Activated gamma-delta T cell treated with anti-CD3 and anti-CD28 coated beads, Interleukin-2, amount 50 U/mL, for 16 hours (primary cell): ENCODE results near the gene EXPH5.
"Not testable (repeated sequence)": the region's sequence is repeated elsewhere in the genome, so short reads cannot be mapped to it uniquely, and the experiment has no call there.

Source experiments
- DNase-seq: peaks from one replicate; pipeline ENCODE4 v3.0.0-alpha.2; 2020; ENCODE audit warnings: low read depth

EXPH5 gene

GRCh38 chr11:108593214-108593922 is at the start of gene EXPH5:
EXPH5 (minus strand) TSS chr11:108593768; CDS start chr11:108593536, 232 bp downstream.
- DNase-seq, result peak; percentile 67

- not testable (repeated sequence) for DNase-seq
These were observed 48.2 kb upstream of the EXPH5 start for GRCh38 chr11:108641752-108642151.

- no peak for DNase-seq
These were observed 45.6 kb upstream of the EXPH5 start for GRCh38 chr11:108639146-108639545.

- DNase-seq, result no peak
These were observed 42.7 kb upstream of the EXPH5 start for GRCh38 chr11:108636222-108636621.

- no peak for DNase-seq
These were observed 41.5 kb upstream of the EXPH5 start for GRCh38 chr11:108635106-108635505.

GRCh38 chr11:108632041-108632704 is 38.6 kb upstream of the EXPH5 start:
- DNase-seq, result no peak

- no peak for DNase-seq
These were observed 35.7 kb upstream of the EXPH5 start for GRCh38 chr11:108629274-108629673.

- DNase-seq, result no peak
These were observed 35.2 kb upstream of the EXPH5 start for GRCh38 chr11:108628812-108629211.

- no peak for DNase-seq
These were observed 34.8 kb upstream of the EXPH5 start for GRCh38 chr11:108628326-108628725.

- no peak for DNase-seq
These were observed 30.8 kb upstream of the EXPH5 start for GRCh38 chr11:108624196-108624925.

- DNase-seq, result no peak
These were observed 28.8 kb upstream of the EXPH5 start for GRCh38 chr11:108622341-108622740.

- no peak for DNase-seq
These were observed 27.6 kb upstream of the EXPH5 start for GRCh38 chr11:108620958-108621772.

GRCh38 chr11:108618529-108618928 is 25.0 kb upstream of the EXPH5 start:
- DNase-seq, result no peak

- DNase-seq, result no peak
These were observed 23.5 kb upstream of the EXPH5 start for GRCh38 chr11:108617055-108617454.

- DNase-seq, result no peak
These were observed 23.0 kb upstream of the EXPH5 start for GRCh38 chr11:108616549-108616948.

- DNase-seq, result no peak
These were observed 20.5 kb upstream of the EXPH5 start for GRCh38 chr11:108614086-108614485.

GRCh38 chr11:108609682-108610081 is 16.1 kb upstream of the EXPH5 start:
- no peak for DNase-seq

GRCh38 chr11:108608548-108608947 is 15.0 kb upstream of the EXPH5 start:
- DNase-seq, result no peak

- no peak for DNase-seq
These were observed 13.1 kb upstream of the EXPH5 start for GRCh38 chr11:108606495-108607160.

- DNase-seq, result no peak
These were observed 12.5 kb upstream of the EXPH5 start for GRCh38 chr11:108606070-108606469.

GRCh38 chr11:108602818-108603217 is 9.2 kb upstream of the EXPH5 start:
- DNase-seq, result not testable (repeated sequence)

GRCh38 chr11:108601150-108601549 is 7.6 kb upstream of the EXPH5 start:
- DNase-seq, result no peak
